HL-60 (cell line): ENCODE results near the gene PALLD.

ENCODE experiments used
- CTCF ChIP-seq: IDR thresholded peaks from one replicate; pipeline ENCODE4 v1.5.1; 2011; ENCODE audit warnings: low read length, control low read depth, inconsistent platforms; ENCODE audit not compliant: insufficient read depth
- GABPA ChIP-seq: IDR thresholded peaks from 2 replicates; pipeline ENCODE4 v1.6.1; 2012; ENCODE audit warnings: low read depth
- POLR2AphosphoS5 ChIP-seq: IDR thresholded peaks from 2 replicates; pipeline ENCODE4 v1.6.1; 2012; ENCODE audit warnings: low read depth
- REST ChIP-seq: IDR thresholded peaks from 2 replicates; pipeline ENCODE4 v1.6.1; 2012; ENCODE audit warnings: low read depth; ENCODE audit not compliant: insufficient replicate concordance
- SPI1 ChIP-seq: IDR thresholded peaks from 2 replicates; pipeline ENCODE4 v1.6.1; 2012; ENCODE audit warnings: low read depth, mild to moderate bottlenecking, borderline replicate concordance

- TF ChIP-seq CTCF (no peak), POLR2AphosphoS5 (no peak), REST (no peak), GABPA (no peak), SPI1 (no peak)
These were observed 300.3 kb downstream of the PALLD start for GRCh38 chr4:168797194-168797593.
